ENCODE results near the gene MROH7.
A peak's percentile ranks its signal among the peaks of the same experiment; 100 is the strongest.
"Not testable (repeated sequence)": the region's sequence is repeated elsewhere in the genome, so short reads cannot be mapped to it uniquely, and the experiment has no call there.

Gene MROH7

GRCh38 chr1:54610048-54610447 is 31.5 kb upstream of the MROH7 start:
- DNase-seq (ENCODE audit: low spot score), result peak; percentile 16

GRCh38 chr1:54610601-54611580 is 30.7 kb upstream of the MROH7 start:
- no peak for DNase-seq (ENCODE audit: low spot score)

GRCh38 chr1:54611621-54612020 is 30.0 kb upstream of the MROH7 start:
- DNase-seq (ENCODE audit: low spot score), result no peak

- peak; percentile 51 for DNase-seq (ENCODE audit: low spot score)
These were observed 27.6 kb upstream of the MROH7 start for GRCh38 chr1:54614024-54614423.

- no peak for DNase-seq (ENCODE audit: low spot score)
These were observed 27.0 kb upstream of the MROH7 start for GRCh38 chr1:54614563-54614962.

- DNase-seq (ENCODE audit: low spot score), result no peak
These were observed 25.9 kb upstream of the MROH7 start for GRCh38 chr1:54615531-54616279.

GRCh38 chr1:54619749-54620148 is 21.8 kb upstream of the MROH7 start:
- DNase-seq (ENCODE audit: low spot score), result no peak

- no peak for DNase-seq (ENCODE audit: low spot score)
These were observed 18.2 kb upstream of the MROH7 start, which contains the start of gene FAM151A for GRCh38 chr1:54623216-54624007. Gene FAM151A, minus strand, starts transcription at chr1:54623525. Its CDS starts 130 bp downstream, at chr1:54623395.

GRCh38 chr1:54624466-54625464 is 16.8 kb upstream of the MROH7 start:
- no peak for DNase-seq (ENCODE audit: low spot score)

GRCh38 chr1:54627196-54627595 is 14.4 kb upstream of the MROH7 start:
- DNase-seq (ENCODE audit: low spot score), result no peak

GRCh38 chr1:54635804-54636203 is 5.8 kb upstream of the MROH7 start:
- not testable (repeated sequence) for DNase-seq (ENCODE audit: low spot score)

- DNase-seq (ENCODE audit: low spot score), result not testable (repeated sequence)
These were observed 4.8 kb upstream of the MROH7 start for GRCh38 chr1:54636461-54637446.

- DNase-seq (ENCODE audit: low spot score), result no peak
These were observed 1.2 kb upstream of the MROH7 start for GRCh38 chr1:54640361-54640760.

- DNase-seq (ENCODE audit: low spot score), result no peak
These were observed 2.1 kb downstream of the MROH7 start for GRCh38 chr1:54643736-54644135.

- DNase-seq (ENCODE audit: low spot score), result no peak
These were observed 4.5 kb downstream of the MROH7 start for GRCh38 chr1:54645806-54646676.

- no peak for DNase-seq (ENCODE audit: low spot score)
These were observed 7.7 kb downstream of the MROH7 start for GRCh38 chr1:54649130-54649898.

GRCh38 chr1:54649921-54650320 is 8.3 kb downstream of the MROH7 start:
- DNase-seq (ENCODE audit: low spot score), result no peak

- DNase-seq (ENCODE audit: low spot score), result no peak
These were observed 8.8 kb downstream of the MROH7 start for GRCh38 chr1:54650417-54650816.
